Parietal lobe (tissue), 2 donors: ENCODE measurements around the gene TMPRSS11F. TPM values are rescaled to one million over a fixed set of nuclear protein-coding genes. Genes with fewer than 3 reads are reported as not detected.

Source experiments
- small RNA-seq: library from RNA; depleted of rRNA; stranded (forward); fragments of <200 nt; gene quantifications from one replicate; pipeline ENCODE3, GENCODE V24; 2014; ENCODE audit warnings: low replicate concordance
- total RNA-seq: library from RNA; depleted of rRNA; stranded (reverse); fragments of >200 nt; gene quantifications from one replicate; pipeline ENCODE4 v1.2.3, GENCODE V29; 2014

Gene TMPRSS11F
- total RNA-seq, result not detected

DNA sequence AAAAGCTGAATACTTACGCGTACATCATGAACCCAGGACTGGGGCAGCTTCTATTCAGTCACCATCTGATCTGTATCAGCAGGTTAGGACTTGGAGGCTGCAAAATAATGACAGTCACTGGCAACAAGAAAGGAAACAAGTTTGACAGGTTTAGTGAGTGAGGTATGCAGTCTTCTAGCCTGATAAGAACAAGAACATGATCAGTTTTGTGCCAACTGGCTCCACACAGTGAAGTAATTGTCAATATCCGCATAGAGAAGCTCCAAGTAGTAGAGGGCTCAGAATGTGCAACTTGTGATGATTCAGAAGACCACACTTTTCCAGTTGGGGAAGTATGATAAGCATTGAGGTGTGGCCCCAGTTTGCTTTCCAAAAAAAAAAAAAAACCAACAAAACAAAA lies at the start of gene TMPRSS11F:
Gene TMPRSS11F, minus strand, starts transcription at position 77 of the 400 bp plus-strand sequence. Its CDS starts 49 bp downstream, at position 28.

Small RNAs within 50 kb of the gene (small RNA-seq; reads per million reads assigned to genes)
- not detected for gene RNU6-95P

Other genes with a start within 250 kb of the TMPRSS11F start
- not detected for gene TMPRSS11D, start 245.9 kb downstream of the TMPRSS11F start, total RNA-seq
- gene TMPRSS11A, start 166.4 kb downstream of the TMPRSS11F start, total RNA-seq, result not detected
- not detected for gene TMPRSS11B, start 115.8 kb upstream of the TMPRSS11F start, total RNA-seq
- 128 TPM for gene YTHDC1, start 220.2 kb upstream of the TMPRSS11F start, total RNA-seq